ENCODE results near the gene ADAMTSL1. TPM values are rescaled to one million over a fixed set of nuclear protein-coding genes. Genes with fewer than 3 reads are reported as not detected.

The ADAMTSL1 gene
- total RNA-seq, 4 donors from 2014 or later = 2.8 to 26.4 (median 9.4) TPM

- no peaks in the 10 kb centered on the region for H3K9me3 ChIP-seq
- no peak for DNase-seq
- TF ChIP-seq CTCF (IDR thresholded peaks at IDR 0.05) = no peak
- no peak for TF ChIP-seq POLR2A (IDR thresholded peaks at IDR 0.05)
- no peaks in the 10 kb centered on the region for H3K36me3 ChIP-seq
- no peaks in the 10 kb centered on the region for H3K27me3 ChIP-seq
- H3K4me1 ChIP-seq = peaks cover 0 to 10% (median 0%) of the 10 kb centered on the region in 4 donors
- no peak overlapping the region for H3K27ac ChIP-seq
- no peak overlapping the region for H3K4me3 ChIP-seq
Measured at GRCh38 chr9:18703151-18703900, 229.4 kb downstream of the ADAMTSL1 start.

GRCh38 chr9:18703901-18704379, 230.0 kb downstream of the ADAMTSL1 start:
- no peak for DNase-seq
- TF ChIP-seq CTCF (IDR thresholded peaks at IDR 0.05) = no peak
- no peak for TF ChIP-seq POLR2A (IDR thresholded peaks at IDR 0.05)
- H3K9me3 ChIP-seq = no peaks in the 10 kb centered on the region

GRCh38 chr9:18705796-18706392, 231.9 kb downstream of the ADAMTSL1 start:
- Histone ChIP-seq H3K27ac (no peak overlapping the region), H3K27me3 (no peaks in the 10 kb centered on the region), H3K4me3 (no peak overlapping the region), H3K9me3 (no peaks in the 10 kb centered on the region), H3K4me1 (peaks cover 0 to 10% (median 0%) of the 10 kb centered on the region in 4 donors), H3K36me3 (no peaks in the 10 kb centered on the region)
- no peak for DNase-seq
- no peak for TF ChIP-seq CTCF (IDR thresholded peaks at IDR 0.05)

More at GRCh38 chr9:18703901-18704379, 230.0 kb downstream of the ADAMTSL1 start:
- no peaks in the 10 kb centered on the region for H3K36me3 ChIP-seq
- no peak overlapping the region for H3K27ac ChIP-seq
- peaks cover 0 to 10% (median 0%) of the 10 kb centered on the region in 4 donors for H3K4me1 ChIP-seq
- no peak overlapping the region for H3K4me3 ChIP-seq
- H3K27me3 ChIP-seq = no peaks in the 10 kb centered on the region

GRCh38 chr9:18706648-18707047, 232.7 kb downstream of the ADAMTSL1 start:
- peaks cover 0 to 10% (median 0%) of the 10 kb centered on the region in 4 donors for H3K4me1 ChIP-seq
- no peak overlapping the region for H3K27ac ChIP-seq
- H3K36me3 ChIP-seq = no peaks in the 10 kb centered on the region
- no peak for DNase-seq
- H3K9me3 ChIP-seq = no peaks in the 10 kb centered on the region
- H3K4me3 ChIP-seq = no peak overlapping the region
- H3K27me3 ChIP-seq = no peaks in the 10 kb centered on the region
- TF ChIP-seq CTCF (IDR thresholded peaks at IDR 0.05) = no peak
- TF ChIP-seq POLR2A (IDR thresholded peaks at IDR 0.05) = no peak

- no peak overlapping the region for H3K27ac ChIP-seq
- no peaks in the 10 kb centered on the region for H3K27me3 ChIP-seq
- DNase-seq = no peak
- no peaks in the 10 kb centered on the region for H3K36me3 ChIP-seq
- no peak for TF ChIP-seq CTCF (IDR thresholded peaks at IDR 0.05)
- no peak for TF ChIP-seq POLR2A (IDR thresholded peaks at IDR 0.05)
- no peak overlapping the region for H3K4me3 ChIP-seq
- H3K9me3 ChIP-seq = no peaks in the 10 kb centered on the region
- H3K4me1 ChIP-seq = peaks cover 0 to 10% (median 0%) of the 10 kb centered on the region in 4 donors
Measured at GRCh38 chr9:18707061-18707461, 233.1 kb downstream of the ADAMTSL1 start.
